K562 (cell line): ENCODE measurements around the gene EYA2.

ENCODE experiments used
- C11orf30 ChIP-seq: fragments of 450-650 bp; IDR thresholded peaks from 2 replicates; pipeline ENCODE4 v1.6.1; 2016; ENCODE audit warnings: low read depth, mild to moderate bottlenecking
- CTCF ChIP-seq, 3 experiments: IDR thresholded peaks in 2 of 3; conservative IDR thresholded peaks in 1 of 3; 2 replicates each; pipeline ENCODE4 v1.5.1; 2011 to 2012; ENCODE audit warnings: low read length in 3 of 3, mild to moderate bottlenecking in 3 of 3, control low read depth in 2 of 3, improper control_type of control experiment in 1 of 3, inconsistent platforms in 1 of 3, low read depth in 1 of 3, mixed read lengths in 1 of 3, moderate library complexity in 1 of 3; ENCODE audit not compliant: insufficient read depth in 2 of 3
- EZH2 ChIP-seq: IDR thresholded peaks from 2 replicates; pipeline ENCODE4 v1.6.1; 2012; ENCODE audit warnings: low read depth, mild to moderate bottlenecking, inconsistent platforms, low read length, borderline replicate concordance
- FIP1L1 ChIP-seq: fragments of 200-400 bp; formaldehyde crosslinking; IDR thresholded peaks from 2 replicates; pipeline ENCODE4 v1.6.1; 2018; ENCODE audit warnings: mild to moderate bottlenecking, low read depth, low read length; ENCODE audit not compliant: poor library complexity, severe bottlenecking
- GABPA ChIP-seq: fragments of 200-800 bp; sonication (Bioruptor generic); conservative IDR thresholded peaks from 2 replicates; pipeline ENCODE4 v1.6.1; 2016; ENCODE audit warnings: low read depth, missing genetic modification characterization, missing compliant biosample characterization
- HCFC1 ChIP-seq: IDR thresholded peaks from 2 replicates; pipeline ENCODE4 v1.6.1; 2012; ENCODE audit warnings: low read depth, low read length, improper control_type of control experiment
- POLR2AphosphoS5 ChIP-seq: IDR thresholded peaks from 2 replicates; pipeline ENCODE4 v1.6.1; 2011; ENCODE audit warnings: mild to moderate bottlenecking, low read depth, low read length, moderate library complexity; ENCODE audit not compliant: control insufficient read depth, insufficient read depth
- RAD21 ChIP-seq, 2 experiments: fragments of 250-450 bp in 1 of 2; fragments of 450-650 bp in 1 of 2; sonication (Bioruptor Pico) in 1 of 2; formaldehyde crosslinking in 1 of 2; IDR thresholded peaks in 1 of 2; conservative IDR thresholded peaks in 1 of 2; 2 replicates each; pipeline versions ENCODE4 v1.4.0 to v1.8.0; 2020 to 2022; ENCODE audit warnings: mild to moderate bottlenecking in 2 of 2, moderate library complexity in 1 of 2
- REST ChIP-seq, 2 experiments: fragments of 450-650 bp; formaldehyde crosslinking in 1 of 2; IDR thresholded peaks; 2 replicates each; pipeline versions ENCODE4 v1.4.0 to v1.6.1; 2014 to 2020; ENCODE audit warnings: mild to moderate bottlenecking in 2 of 2, borderline replicate concordance in 1 of 2, low read depth in 1 of 2
- SP2 ChIP-seq: IDR thresholded peaks from 2 replicates; pipeline ENCODE4 v1.6.1; 2011; ENCODE audit warnings: mild to moderate bottlenecking, low read depth, low read length, moderate library complexity; ENCODE audit not compliant: poor library complexity, severe bottlenecking; ENCODE audit errors: extremely low read depth
- THAP7 ChIP-seq: fragments of 250-450 bp; sonication (Bioruptor Pico); IDR thresholded peaks from 2 replicates; pipeline ENCODE4 v1.5.0; 2021
- ZNF274 ChIP-seq: IDR thresholded peaks from 2 replicates; pipeline ENCODE4 v1.6.1; 2011; ENCODE audit warnings: low read depth, mild to moderate bottlenecking, low read length, moderate library complexity, borderline replicate concordance
- ZNF695 ChIP-seq: fragments of 450-650 bp; formaldehyde crosslinking; IDR thresholded peaks from 2 replicates; pipeline ENCODE4 v1.4.0; 2020; ENCODE audit warnings: mild to moderate bottlenecking, moderate library complexity
- TF ChIP-seq, protein P1 (sequence below): sonication (generic); formaldehyde crosslinking; IDR thresholded peaks from 2 replicates; pipeline ENCODE4 v1.8.0; 2022; ENCODE audit warnings: missing genetic modification reagents, mild to moderate bottlenecking, moderate library complexity, borderline replicate concordance

- TF ChIP-seq, protein P1, sequence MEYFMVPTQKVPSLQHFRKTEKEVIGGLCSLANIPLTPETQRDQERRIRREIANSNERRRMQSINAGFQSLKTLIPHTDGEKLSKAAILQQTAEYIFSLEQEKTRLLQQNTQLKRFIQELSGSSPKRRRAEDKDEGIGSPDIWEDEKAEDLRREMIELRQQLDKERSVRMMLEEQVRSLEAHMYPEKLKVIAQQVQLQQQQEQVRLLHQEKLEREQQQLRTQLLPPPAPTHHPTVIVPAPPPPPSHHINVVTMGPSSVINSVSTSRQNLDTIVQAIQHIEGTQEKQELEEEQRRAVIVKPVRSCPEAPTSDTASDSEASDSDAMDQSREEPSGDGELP: no peak
- TF ChIP-seq FIP1L1 (no peak), CTCF (IDR thresholded peaks at IDR 0.05 in 2 of 3, conservative IDR thresholded peaks at IDR 0.05 in 1 of 3; ENCODE audit: insufficient read depth in 2 of 3, low read depth in 1 of 3, low read length in 3 of 3) (no peak), ZNF695 (no peak), GABPA (no peak), POLR2AphosphoS5 (no peak), EZH2 (no peak), C11orf30 (no peak), RAD21 (CRISPR knock-in tag; conservative IDR thresholded peaks at IDR 0.05 in 1 of 2, IDR thresholded peaks at IDR 0.05 in 1 of 2) (no peak), THAP7 (CRISPR knock-in tag) (no peak), REST (IDR thresholded peaks at IDR 0.05; ENCODE audit: borderline replicate concordance) (no peak), REST (CRISPR knock-in tag; IDR thresholded peaks at IDR 0.05; ENCODE audit: low read depth) (no peak), SP2 (no peak), ZNF274 (no peak), HCFC1 (no peak)
These were observed 117.3 kb downstream of the EYA2 start for GRCh38 chr20:47011984-47012383.
